Esophagus muscularis mucosa (tissue), 3 donors: ENCODE measurements around the gene PLEKHG4B.

ENCODE experiments used
- POLR2A ChIP-seq: fragments of 450-650 bp; IDR thresholded peaks from one replicate; pipeline ENCODE4 v1.6.1; 2017; ENCODE audit warnings: antibody characterized with exemption, moderate library complexity, mild to moderate bottlenecking, low read depth
- TF ChIP-seq, protein P1 (sequence below), 3 experiments: fragments of 200-600 bp in 2 of 3; fragments of 450-650 bp in 1 of 3; sonication (generic) in 2 of 3; IDR thresholded peaks; one replicate each; pipeline ENCODE4 v1.5.1; 2017 to 2019; ENCODE audit warnings: antibody characterized with exemption in 3 of 3, mild to moderate bottlenecking in 2 of 3, moderate library complexity in 1 of 3

DNA sequence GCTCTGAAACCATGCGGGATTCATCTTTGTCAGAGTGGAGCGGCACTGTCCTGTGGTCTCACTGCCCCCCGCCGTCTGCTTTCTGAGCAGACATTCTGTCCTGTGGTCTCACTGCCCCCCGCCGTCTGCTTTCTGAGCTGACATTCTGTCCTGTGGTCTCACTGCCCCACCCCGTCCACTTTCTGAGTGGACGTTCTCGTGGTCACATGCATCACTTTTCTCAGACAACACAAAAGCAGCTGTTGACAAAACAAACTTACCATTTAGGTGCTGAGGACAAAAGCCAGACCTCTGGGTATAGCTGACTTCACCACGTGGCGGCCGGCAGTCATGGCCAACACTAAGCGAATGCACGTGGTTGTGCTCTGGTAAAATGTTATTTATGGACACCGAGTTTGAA lies 102.1 kb downstream of the PLEKHG4B start:
- TF ChIP-seq POLR2A: no peak
- TF ChIP-seq, protein P1, sequence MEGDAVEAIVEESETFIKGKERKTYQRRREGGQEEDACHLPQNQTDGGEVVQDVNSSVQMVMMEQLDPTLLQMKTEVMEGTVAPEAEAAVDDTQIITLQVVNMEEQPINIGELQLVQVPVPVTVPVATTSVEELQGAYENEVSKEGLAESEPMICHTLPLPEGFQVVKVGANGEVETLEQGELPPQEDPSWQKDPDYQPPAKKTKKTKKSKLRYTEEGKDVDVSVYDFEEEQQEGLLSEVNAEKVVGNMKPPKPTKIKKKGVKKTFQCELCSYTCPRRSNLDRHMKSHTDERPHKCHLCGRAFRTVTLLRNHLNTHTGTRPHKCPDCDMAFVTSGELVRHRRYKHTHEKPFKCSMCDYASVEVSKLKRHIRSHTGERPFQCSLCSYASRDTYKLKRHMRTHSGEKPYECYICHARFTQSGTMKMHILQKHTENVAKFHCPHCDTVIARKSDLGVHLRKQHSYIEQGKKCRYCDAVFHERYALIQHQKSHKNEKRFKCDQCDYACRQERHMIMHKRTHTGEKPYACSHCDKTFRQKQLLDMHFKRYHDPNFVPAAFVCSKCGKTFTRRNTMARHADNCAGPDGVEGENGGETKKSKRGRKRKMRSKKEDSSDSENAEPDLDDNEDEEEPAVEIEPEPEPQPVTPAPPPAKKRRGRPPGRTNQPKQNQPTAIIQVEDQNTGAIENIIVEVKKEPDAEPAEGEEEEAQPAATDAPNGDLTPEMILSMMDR (IDR thresholded peaks at IDR 0.05): no peak
